Measurements from ENCODE around the gene TRIB2.

Gene TRIB2

GRCh38 chr2:12701786-12702167, 15.0 kb upstream of the TRIB2 start:
- DNase-seq, result no peak

GRCh38 chr2:12702168-12703121, 14.3 kb upstream of the TRIB2 start:
- peak; percentile 72 for DNase-seq

- DNase-seq, result no peak
Measured at GRCh38 chr2:12704378-12704777, 12.4 kb upstream of the TRIB2 start.

DNA sequence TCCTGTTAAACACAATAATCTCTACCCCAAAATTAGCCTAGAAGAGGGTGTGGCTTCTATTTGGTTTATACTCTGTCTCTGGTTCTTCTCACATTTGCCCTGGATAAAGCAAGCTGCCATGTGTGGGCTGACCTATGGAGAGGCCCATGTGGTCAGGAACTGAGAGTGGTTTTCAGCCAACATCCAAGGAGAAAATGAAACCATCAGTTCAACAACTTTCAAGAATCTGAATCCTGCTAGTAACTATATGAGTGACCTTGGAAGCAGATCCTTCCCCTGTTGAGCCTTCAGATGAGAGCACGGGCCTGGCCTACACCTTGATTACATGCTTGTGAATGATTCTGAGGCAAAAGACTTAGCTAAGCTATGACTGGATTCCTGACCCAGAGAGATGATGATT, 11.5 kb upstream of the TRIB2 start:
- no peak for DNase-seq

DNA sequence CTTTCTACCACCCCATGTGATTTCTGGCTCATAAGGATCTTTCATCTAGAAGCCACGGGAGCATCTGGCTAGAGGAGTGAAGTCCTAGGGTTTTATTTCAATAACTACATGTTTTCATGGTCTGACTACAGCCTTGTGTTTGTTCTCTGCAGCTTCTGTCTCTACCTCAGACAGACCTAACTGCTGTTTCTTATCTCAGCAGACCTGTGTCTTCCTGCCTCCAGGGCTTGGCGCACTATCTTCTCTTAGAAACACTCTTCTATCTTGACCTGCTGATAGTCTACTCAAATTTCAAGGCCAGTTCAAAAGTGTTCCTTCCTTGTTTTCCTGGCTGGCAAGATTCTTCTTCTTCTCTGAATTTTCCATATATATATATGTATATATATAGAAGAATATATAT, 11.0 kb upstream of the TRIB2 start:
- no peak for DNase-seq

- DNase-seq, result no peak
Measured at GRCh38 chr2:12708508-12709206, 8.1 kb upstream of the TRIB2 start.

DNA sequence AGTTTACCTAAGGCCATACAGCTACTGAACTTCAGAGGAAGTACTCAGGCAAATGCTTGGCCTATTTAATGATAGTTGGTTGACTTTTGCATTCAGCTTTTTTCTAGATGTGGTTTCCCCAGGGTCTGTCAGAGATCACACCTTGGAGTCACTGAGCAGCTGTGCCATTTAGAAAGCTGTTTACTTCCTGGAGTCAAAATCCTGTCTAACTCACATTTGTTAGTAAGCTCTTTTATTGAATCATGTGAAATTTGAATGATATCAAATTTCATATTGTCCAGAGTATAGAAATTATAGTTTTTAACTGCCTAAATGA, 7.6 kb upstream of the TRIB2 start:
- DNase-seq, result no peak

GRCh38 chr2:12710301-12710700, 6.4 kb upstream of the TRIB2 start:
- DNase-seq, result no peak

- DNase-seq, result no peak
Measured at GRCh38 chr2:12711339-12711738, 5.4 kb upstream of the TRIB2 start.

DNA sequence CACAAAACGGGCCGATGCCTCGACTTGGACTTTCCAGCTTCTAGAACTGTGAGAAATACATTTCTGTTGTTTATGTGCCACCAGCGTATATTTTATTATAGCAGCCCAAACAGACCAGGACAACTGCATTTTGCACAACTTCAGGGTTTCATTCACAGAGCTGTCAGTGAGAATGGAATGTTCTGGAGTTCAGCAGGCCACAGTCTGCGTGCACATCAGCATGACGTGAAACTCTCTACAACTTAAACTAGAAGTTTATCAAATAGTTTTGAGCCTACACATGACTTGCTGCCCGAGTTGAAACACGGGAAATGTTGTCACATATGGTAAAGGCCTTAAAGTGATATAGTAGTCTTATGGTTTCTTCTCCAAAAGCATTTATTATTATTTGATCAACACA, 3.9 kb upstream of the TRIB2 start:
- DNase-seq, result no peak

DNA sequence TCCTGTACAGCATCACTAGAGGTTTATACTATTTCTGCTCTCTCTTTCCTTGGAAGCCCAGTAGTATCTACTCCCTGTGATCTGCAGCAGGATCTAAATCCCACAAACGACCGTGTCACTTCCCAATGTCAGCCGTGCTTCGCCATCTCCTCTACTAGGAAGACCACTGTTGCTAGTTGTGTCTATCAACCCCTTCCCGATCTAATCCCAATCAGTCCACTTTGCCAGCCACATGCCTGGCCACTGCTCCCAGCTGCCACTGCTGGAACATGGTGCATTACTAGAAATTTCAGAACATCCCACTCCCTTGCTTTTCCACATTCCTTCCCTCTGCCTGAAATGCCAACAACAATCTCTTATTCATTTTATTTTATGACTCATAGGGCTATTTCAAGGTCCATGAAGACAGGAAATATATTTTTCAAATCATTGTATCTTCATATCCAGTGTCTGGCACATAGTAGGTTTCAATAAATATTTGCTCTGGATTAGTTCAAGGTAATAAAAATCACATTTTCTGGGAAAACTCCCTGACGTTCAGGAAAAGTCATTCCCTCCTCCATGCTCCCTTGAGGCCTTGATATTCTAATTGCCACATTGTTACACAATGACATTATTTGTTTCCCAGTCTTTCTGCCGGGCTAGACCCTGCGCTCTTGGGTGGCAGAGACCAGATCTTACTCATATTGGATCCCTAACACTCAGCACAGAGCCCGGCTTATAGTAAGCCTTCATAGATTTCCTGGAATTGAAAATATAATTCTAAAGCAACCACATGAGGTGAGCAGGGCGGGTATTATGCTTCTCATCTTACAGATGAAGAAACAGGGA, 2.1 kb upstream of the TRIB2 start:
- no peak for DNase-seq

GRCh38 chr2:12715258-12716031, 1.3 kb upstream of the TRIB2 start:
- DNase-seq, result peak; percentile 58

DNA sequence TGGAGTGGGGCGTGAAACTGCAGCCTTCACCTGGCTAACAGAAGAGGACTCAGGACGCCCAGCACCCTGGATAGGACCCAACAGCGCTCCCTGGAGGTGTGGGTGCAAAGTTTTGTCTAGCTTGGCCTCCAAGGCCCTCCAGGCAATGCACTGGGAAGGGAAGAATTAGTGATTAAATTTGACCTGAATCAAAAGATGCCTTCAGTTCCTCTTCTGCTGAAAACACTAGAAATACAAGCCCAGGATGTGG, 779 bp upstream of the TRIB2 start:
- DNase-seq, result peak; percentile 88

DNA sequence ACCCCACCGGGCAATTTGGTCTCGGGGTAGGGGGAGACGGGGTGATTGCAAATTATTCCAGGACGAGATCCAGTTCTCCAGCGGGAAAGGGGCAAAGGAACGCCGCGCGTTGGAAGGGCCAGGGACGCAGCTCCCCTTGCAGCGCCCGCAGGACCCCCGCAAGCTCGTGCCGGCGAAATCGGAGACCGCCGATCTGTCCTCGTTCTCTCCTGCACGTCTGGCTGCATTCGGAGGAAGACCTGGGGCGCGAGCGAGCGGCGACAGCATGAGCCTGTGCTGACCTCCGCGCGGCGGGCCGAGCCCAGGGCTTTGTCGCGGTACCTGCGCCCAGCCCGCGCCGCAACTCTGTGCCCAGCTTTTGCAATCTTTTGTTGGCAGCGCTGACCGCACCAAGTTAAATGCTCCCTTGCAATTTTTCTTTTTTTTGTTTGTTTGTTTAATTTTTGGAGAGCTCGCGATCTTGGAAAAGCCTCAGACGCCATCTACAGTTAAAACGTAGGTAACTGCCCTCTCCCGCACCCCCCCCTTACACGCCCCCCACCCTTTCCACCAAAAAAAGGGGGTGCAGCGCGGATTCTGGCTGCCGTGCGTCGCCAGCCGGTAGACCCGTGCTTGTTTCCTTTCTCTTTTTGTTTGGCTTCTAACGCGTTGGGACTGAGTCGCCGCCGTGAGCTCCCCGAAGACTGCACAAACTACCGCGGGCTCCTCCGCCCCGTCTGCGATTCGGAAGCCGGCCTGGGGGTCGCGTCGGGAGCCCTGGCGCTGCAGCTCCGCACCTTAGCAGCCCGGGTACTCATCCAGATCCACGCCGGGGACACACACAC, 667 bp downstream of the TRIB2 start:
- peak; percentile 82 for DNase-seq

DNA sequence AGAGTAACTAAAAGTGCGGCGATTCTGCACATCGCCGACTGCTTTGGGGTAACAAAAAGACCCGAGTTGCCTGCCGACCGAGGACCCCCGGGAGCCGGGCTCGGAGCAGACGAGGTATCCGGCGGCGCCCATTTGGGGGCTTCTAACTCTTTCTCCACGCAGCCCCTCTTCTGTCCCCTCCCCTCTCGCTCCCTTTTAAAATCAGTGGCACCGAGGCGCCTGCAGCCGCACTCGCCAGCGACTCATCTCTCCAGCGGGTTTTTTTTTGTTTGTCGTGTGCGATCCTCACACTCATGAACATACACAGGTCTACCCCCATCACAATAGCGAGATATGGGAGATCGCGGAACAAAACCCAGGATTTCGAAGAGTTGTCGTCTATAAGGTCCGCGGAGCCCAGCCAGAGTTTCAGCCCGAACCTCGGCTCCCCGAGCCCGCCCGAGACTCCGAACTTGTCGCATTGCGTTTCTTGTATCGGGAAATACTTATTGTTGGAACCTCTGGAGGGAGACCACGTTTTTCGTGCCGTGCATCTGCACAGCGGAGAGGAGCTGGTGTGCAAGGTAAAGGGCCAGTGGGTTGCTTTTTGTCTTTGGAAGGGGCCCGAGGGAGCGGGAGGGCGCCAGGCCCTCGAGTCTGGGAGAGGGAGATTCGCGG, 1.4 kb downstream of the TRIB2 start:
- peak; percentile 80 for DNase-seq

GRCh38 chr2:12718711-12719399, 2.1 kb downstream of the TRIB2 start:
- DNase-seq, result peak; percentile 62

GRCh38 chr2:12719400-12720277, 2.9 kb downstream of the TRIB2 start:
- no peak for DNase-seq

DNA sequence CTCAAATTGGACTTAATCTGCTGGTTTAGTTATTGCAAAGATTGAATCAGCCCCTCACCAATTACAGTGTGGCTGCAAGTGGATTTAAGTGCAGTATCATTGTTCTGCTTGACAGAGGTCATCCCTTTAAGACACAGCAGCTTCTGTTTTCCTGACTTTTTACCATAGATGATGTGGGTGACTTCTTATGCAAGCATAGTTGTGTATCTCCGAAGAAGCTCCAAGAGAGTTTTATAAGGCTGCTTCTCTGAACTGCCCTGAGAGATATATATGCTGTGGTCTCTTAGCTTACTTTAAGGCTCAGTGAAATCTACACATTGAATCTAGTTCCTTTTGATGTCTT, 3.5 kb downstream of the TRIB2 start:
- no peak for DNase-seq

GRCh38 chr2:12720754-12721378, 4.1 kb downstream of the TRIB2 start:
- no peak for DNase-seq
